ENCODE results near the gene EGFR. TPM values are rescaled to one million over a fixed set of nuclear protein-coding genes. Genes with fewer than 3 reads are reported as not detected.

EGFR gene
- total and polyA plus RNA-seq, 2 donors (not counting 3 experiments of a cell fraction or from before 2014, with no cell fraction given) = 1.5 to 4.1 TPM

GRCh38 chr7:55026867-55027490 is 8.2 kb downstream of the EGFR start:
- intact Hi-C loops (cut with micrococcal nuclease) = no loop called here

More at GRCh38 chr7:55026867-55027490, 8.2 kb downstream of the EGFR start:
- Histone ChIP-seq H3K27ac (ENCODE audit: insufficient read depth, low read depth, low read length) (no peak overlapping the region), H3K36me3 (ENCODE audit: control insufficient read depth in 2 of 2, extremely low read depth in 1 of 2, insufficient read depth in 2 of 2, low read length in 2 of 2) (no peaks in the 10 kb centered on the region), H3K9me1 (replicated peaks; ENCODE audit: control insufficient read depth, extremely low read depth, insufficient read depth, low read length) (no peaks in the 10 kb centered on the region), H3K4me2 (ENCODE audit: insufficient read depth, low read length) (no peak overlapping the region), H3K9me3 (replicated peaks; ENCODE audit: control insufficient read depth, insufficient read depth, low read length) (no peaks in the 10 kb centered on the region), H4K20me1 (replicated peaks; ENCODE audit: control insufficient read depth, extremely low read depth, insufficient read depth, low read length) (no peaks in the 10 kb centered on the region), H3K79me2 (ENCODE audit: control insufficient read depth, insufficient read depth, low read length) (no peaks in the 10 kb centered on the region), H3K9ac (replicated peaks; ENCODE audit: extremely low read depth, insufficient read depth, low read length) (no peak overlapping the region), H3K27me3 (ENCODE audit: control insufficient read depth in 2 of 2, insufficient read depth in 2 of 2, low read length in 2 of 2) (no peaks in the 10 kb centered on the region), H3K4me1 (ENCODE audit: control insufficient read depth, extremely low read depth, insufficient read depth, low read length) (no peaks in the 10 kb centered on the region), H3K4me3 (replicated peaks in 1 of 3; ENCODE audit: insufficient read depth in 1 of 3, low read depth in 1 of 3, low read length in 3 of 3) (no peak overlapping the region), H2AFZ (ENCODE audit: low read depth, low read length) (no peak overlapping the region)
- POLR2A ChIA-PET = no interaction called here
- no TSS peak for BruUV-seq (replicated peaks)
- DNase-seq (ENCODE audit: low read depth, low spot score) (no peak), FAIRE-seq (no peak)
- TF ChIP-seq FOS (IDR thresholded peaks at IDR 0.05; ENCODE audit: borderline replicate concordance, insufficient read depth, low read length) (no peak), POLR2A (IDR thresholded peaks at IDR 0.05; ENCODE audit: low read depth, low read length) (no peak), EZH2 (IDR thresholded peaks at IDR 0.05; ENCODE audit: borderline replicate concordance, low read depth, low read length, severe bottlenecking) (no peak), GATA2 (IDR thresholded peaks at IDR 0.05; ENCODE audit: insufficient read depth, insufficient read length, low read depth, low read length) (no peak), MAX (IDR thresholded peaks at IDR 0.05; ENCODE audit: insufficient read depth, insufficient read length) (no peak), MYC (IDR thresholded peaks at IDR 0.05; ENCODE audit: low read depth, low read length) (no peak), POLR2AphosphoS5 (IDR thresholded peaks at IDR 0.05; ENCODE audit: insufficient read depth, low read depth, low read length) (no peak), JUN (IDR thresholded peaks at IDR 0.05; ENCODE audit: borderline replicate concordance, insufficient read depth, insufficient read length, low read depth) (no peak)
- TF ChIP-seq, protein P1, sequence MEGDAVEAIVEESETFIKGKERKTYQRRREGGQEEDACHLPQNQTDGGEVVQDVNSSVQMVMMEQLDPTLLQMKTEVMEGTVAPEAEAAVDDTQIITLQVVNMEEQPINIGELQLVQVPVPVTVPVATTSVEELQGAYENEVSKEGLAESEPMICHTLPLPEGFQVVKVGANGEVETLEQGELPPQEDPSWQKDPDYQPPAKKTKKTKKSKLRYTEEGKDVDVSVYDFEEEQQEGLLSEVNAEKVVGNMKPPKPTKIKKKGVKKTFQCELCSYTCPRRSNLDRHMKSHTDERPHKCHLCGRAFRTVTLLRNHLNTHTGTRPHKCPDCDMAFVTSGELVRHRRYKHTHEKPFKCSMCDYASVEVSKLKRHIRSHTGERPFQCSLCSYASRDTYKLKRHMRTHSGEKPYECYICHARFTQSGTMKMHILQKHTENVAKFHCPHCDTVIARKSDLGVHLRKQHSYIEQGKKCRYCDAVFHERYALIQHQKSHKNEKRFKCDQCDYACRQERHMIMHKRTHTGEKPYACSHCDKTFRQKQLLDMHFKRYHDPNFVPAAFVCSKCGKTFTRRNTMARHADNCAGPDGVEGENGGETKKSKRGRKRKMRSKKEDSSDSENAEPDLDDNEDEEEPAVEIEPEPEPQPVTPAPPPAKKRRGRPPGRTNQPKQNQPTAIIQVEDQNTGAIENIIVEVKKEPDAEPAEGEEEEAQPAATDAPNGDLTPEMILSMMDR (IDR thresholded peaks at IDR 0.05; ENCODE audit: extremely low read depth in 1 of 2, insufficient read depth in 1 of 2, low read depth in 1 of 2, low read length in 2 of 2) = no peak
- CTCF ChIA-PET = no interaction called here
- dilution Hi-C loops (cut with MboI; ENCODE audit: extremely low pct_ligation_motif_present, low sequenced_read_pairs) = no loop called here

All from endothelial cell of umbilical vein (primary cell).